Parathyroid adenoma (tissue), 2 donors: ENCODE data around the gene WDFY2.

ENCODE experiments used
- H2AFZ ChIP-seq: fragments of 300-600 bp; sonication (generic); one replicate; pipeline ENCODE4 v1.7.0; 2017; ENCODE audit warnings: antibody characterized with exemption, mild to moderate bottlenecking
- H3K27ac ChIP-seq: fragments of 300-600 bp; sonication (generic); one replicate; pipeline ENCODE4 v1.7.0; 2017
- H3K27me3 ChIP-seq: fragments of 300-600 bp; sonication (generic); one replicate; pipeline ENCODE4 v1.7.0; 2017; ENCODE audit warnings: low read length; ENCODE audit not compliant: control insufficient read depth, insufficient read depth
- H3K36me3 ChIP-seq: fragments of 300-600 bp; sonication (generic); one replicate; pipeline ENCODE4 v1.7.0; 2017; ENCODE audit warnings: low read length; ENCODE audit not compliant: control insufficient read depth, insufficient read depth
- H3K4me1 ChIP-seq: fragments of 300-600 bp; sonication (generic); one replicate; pipeline ENCODE4 v1.7.0; 2017; ENCODE audit warnings: control low read depth
- H3K4me2 ChIP-seq: fragments of 300-600 bp; sonication (generic); one replicate; pipeline ENCODE4 v1.7.0; 2017; ENCODE audit warnings: low read length
- H3K4me3 ChIP-seq: fragments of 300-600 bp; sonication (generic); one replicate; pipeline ENCODE4 v1.7.0; 2017; ENCODE audit warnings: low read depth, low read length
- H3K79me2 ChIP-seq: fragments of 300-600 bp; sonication (generic); one replicate; pipeline ENCODE4 v1.7.0; 2017; ENCODE audit warnings: control low read depth
- H3K9ac ChIP-seq: fragments of 300-600 bp; sonication (generic); one replicate; pipeline ENCODE4 v1.7.0; 2017; ENCODE audit warnings: mild to moderate bottlenecking
- H3K9me3 ChIP-seq: fragments of 300-600 bp; sonication (generic); one replicate; pipeline ENCODE4 v1.7.0; 2017; ENCODE audit warnings: low read length; ENCODE audit not compliant: control insufficient read depth
- CTCF ChIP-seq: fragments of 300-600 bp; sonication (generic); IDR thresholded peaks from one replicate; pipeline ENCODE4 v1.7.0; 2017; ENCODE audit warnings: antibody characterized with exemption, mild to moderate bottlenecking
- donor health status: primary hyperparathyroidism.

Gene WDFY2

GRCh38 chr13:51746802-51747201 lies 162.5 kb downstream of the WDFY2 start:
- no peaks in the 10 kb centered on the region for H3K9me3 ChIP-seq

GRCh38 chr13:51747438-51748434 lies 163.5 kb downstream of the WDFY2 start:
- TF ChIP-seq CTCF = no peak
- Histone ChIP-seq H3K4me3 (no peak overlapping the region), H3K27ac (no peak overlapping the region), H3K79me2 (no peaks in the 10 kb centered on the region), H3K9me3 (no peaks in the 10 kb centered on the region), H2AFZ (no peak overlapping the region), H3K27me3 (no peaks in the 10 kb centered on the region), H3K4me2 (no peak overlapping the region), H3K36me3 (no peaks in the 10 kb centered on the region), H3K9ac (no peak overlapping the region), H3K4me1 (no peaks in the 10 kb centered on the region)

More at GRCh38 chr13:51746802-51747201, 162.5 kb downstream of the WDFY2 start:
- TF ChIP-seq CTCF = no peak
- no peak overlapping the region for H3K4me3 ChIP-seq
- H2AFZ ChIP-seq = no peak overlapping the region
- peaks cover 2% of the 10 kb centered on the region for H3K79me2 ChIP-seq
- H3K36me3 ChIP-seq = no peaks in the 10 kb centered on the region
- H3K4me2 ChIP-seq = no peak overlapping the region
- no peak overlapping the region for H3K9ac ChIP-seq
- no peak overlapping the region for H3K27ac ChIP-seq
- H3K27me3 ChIP-seq = no peaks in the 10 kb centered on the region
- no peaks in the 10 kb centered on the region for H3K4me1 ChIP-seq

GRCh38 chr13:51756651-51757050 lies 172.4 kb downstream of the WDFY2 start:
- Histone ChIP-seq H3K4me2 (no peak overlapping the region), H3K9me3 (no peaks in the 10 kb centered on the region), H3K79me2 (no peaks in the 10 kb centered on the region), H2AFZ (no peak overlapping the region), H3K36me3 (no peaks in the 10 kb centered on the region), H3K27me3 (no peaks in the 10 kb centered on the region), H3K9ac (no peak overlapping the region), H3K4me1 (no peaks in the 10 kb centered on the region), H3K27ac (no peak overlapping the region), H3K4me3 (no peak overlapping the region)
- no peak for TF ChIP-seq CTCF

- Histone ChIP-seq H3K36me3 (no peaks in the 10 kb centered on the region), H2AFZ (no peak overlapping the region), H3K4me3 (no peak overlapping the region), H3K27ac (no peak overlapping the region), H3K9me3 (no peaks in the 10 kb centered on the region), H3K4me1 (no peaks in the 10 kb centered on the region), H3K79me2 (no peaks in the 10 kb centered on the region), H3K27me3 (no peaks in the 10 kb centered on the region), H3K4me2 (no peak overlapping the region), H3K9ac (no peak overlapping the region)
- TF ChIP-seq CTCF = no peak
Measured at GRCh38 chr13:51758691-51759090, 174.4 kb downstream of the WDFY2 start.

- no peak overlapping the region for H3K9ac ChIP-seq
- H3K4me1 ChIP-seq = peaks cover 3% of the 10 kb centered on the region
- no peaks in the 10 kb centered on the region for H3K36me3 ChIP-seq
- no peaks in the 10 kb centered on the region for H3K79me2 ChIP-seq
- no peaks in the 10 kb centered on the region for H3K27me3 ChIP-seq
- no peaks in the 10 kb centered on the region for H3K9me3 ChIP-seq
- TF ChIP-seq CTCF = no peak
- no peak overlapping the region for H2AFZ ChIP-seq
- H3K27ac ChIP-seq = no peak overlapping the region
- no peak overlapping the region for H3K4me3 ChIP-seq
- no peak overlapping the region for H3K4me2 ChIP-seq
Measured at GRCh38 chr13:51759240-51759639, 175.0 kb downstream of the WDFY2 start.
